OCI-LY7 (cell line): Measurements from ENCODE around the gene HMGCLL1. TPM values are rescaled to one million over a fixed set of nuclear protein-coding genes. Genes with fewer than 3 reads are reported as not detected.

Experiments used
- BruUV-seq: library from RNA; stranded (reverse); fragments of 400-500 nt; replicated peaks from 2 replicates; lab custom pipeline; 2021; lab: Mats Ljungman, UMichigan
- CTCF ChIA-PET: fragments of 300-600 bp; sonication (Branson Sonifier 250); formaldehyde crosslinking; loops from one replicate; lab custom pipeline; 2022; ENCODE audit warnings: antibody characterized with exemption; ENCODE audit not compliant: unreplicated experiment; lab: Charles Lee
- POLR2A ChIA-PET: fragments of 300-600 bp; sonication (Branson Sonifier 250); formaldehyde crosslinking; loops from one replicate; lab custom pipeline; 2022; ENCODE audit warnings: antibody characterized with exemption; lab: Charles Lee
- DNase-seq: peaks from one replicate; pipeline ENCODE4 v3.0.0-alpha.2; 2015; ENCODE audit warnings: low spot score
- H2AFZ ChIP-seq: fragments of 200-600 bp; sonication (generic), shearing (Covaris generic); 2 replicates; pipeline ENCODE4 v1.6.1; 2014; ENCODE audit warnings: mild to moderate bottlenecking, antibody characterized with exemption, low read length, moderate library complexity
- H3K27ac ChIP-seq: fragments of 200-600 bp; sonication (generic); 2 replicates; pipeline ENCODE4 v1.5.1; 2014; ENCODE audit warnings: mixed run types, low read depth, mild to moderate bottlenecking, moderate library complexity, low read length, inconsistent platforms; ENCODE audit not compliant: poor library complexity, severe bottlenecking
- H3K36me3 ChIP-seq: fragments of 200-600 bp; sonication (generic); 2 replicates; pipeline ENCODE4 v1.6.1; 2014; ENCODE audit warnings: mild to moderate bottlenecking, antibody characterized with exemption, low read length, moderate library complexity, mixed read lengths; ENCODE audit not compliant: insufficient read depth
- H3K4me1 ChIP-seq: fragments of 200-600 bp; sonication (generic); 2 replicates; pipeline ENCODE4 v1.5.1; 2014; ENCODE audit warnings: mild to moderate bottlenecking, low read length; ENCODE audit not compliant: insufficient read depth, poor library complexity, severe bottlenecking
- H3K4me2 ChIP-seq: fragments of 200-600 bp; sonication (generic); 2 replicates; pipeline ENCODE4 v1.6.1; 2014; ENCODE audit warnings: mild to moderate bottlenecking, low read length
- H3K4me3 ChIP-seq: fragments of 200-600 bp; sonication (generic); 2 replicates; pipeline ENCODE4 v1.5.1; 2014; ENCODE audit warnings: mild to moderate bottlenecking, low read depth, low read length; ENCODE audit not compliant: poor library complexity, severe bottlenecking
- H3K79me2 ChIP-seq: fragments of 200-600 bp; sonication (generic); 2 replicates; pipeline ENCODE4 v1.6.1; 2016; ENCODE audit warnings: low read depth, mild to moderate bottlenecking, low read length, moderate library complexity, mixed read lengths; ENCODE audit not compliant: insufficient read depth
- H3K9me2 ChIP-seq: fragments of 200-600 bp; sonication (generic); 2 replicates; pipeline ENCODE4 v1.6.1; 2016; ENCODE audit warnings: mild to moderate bottlenecking, low read length, mixed read lengths; ENCODE audit not compliant: insufficient read depth
- H3K9me3 ChIP-seq: fragments of 200-600 bp; sonication (generic); 2 replicates; pipeline ENCODE4 v1.6.1; 2014; ENCODE audit warnings: mild to moderate bottlenecking, mixed run types, low read length, mixed read lengths
- H4K20me1 ChIP-seq: fragments of 200-600 bp; sonication (generic); 2 replicates; pipeline ENCODE4 v1.6.1; 2014; ENCODE audit warnings: mild to moderate bottlenecking, antibody characterized with exemption, low read length, moderate library complexity, mixed read lengths; ENCODE audit not compliant: insufficient read depth
- CTCF ChIP-seq: fragments of 200-600 bp; sonication (generic); conservative IDR thresholded peaks from 2 replicates; pipeline ENCODE4 v1.5.1; 2014; ENCODE audit warnings: mild to moderate bottlenecking, antibody characterized with exemption, low read length, moderate library complexity, mixed read lengths
- EZH2phosphoT487 ChIP-seq: fragments of 200-600 bp; sonication (generic); IDR thresholded peaks from 2 replicates; pipeline ENCODE4 v1.6.1; 2018; ENCODE audit warnings: low read depth, borderline replicate concordance, mild to moderate bottlenecking, mixed run types, antibody characterized with exemption, low read length, moderate library complexity, mixed read lengths
- intact Hi-C: fragments of 100-400 bp; cut with micrococcal nuclease; formaldehyde crosslinking; loops from one replicate; pipeline ENCODE4 v1.10.0; 2022; ENCODE audit not compliant: unreplicated experiment
- total RNA-seq, 2 experiments: library from RNA; depleted of rRNA in 1 of 2; stranded (reverse); fragments of >200 nt in 1 of 2; shearing (Covaris generic) in 1 of 2; gene quantifications; 2 replicates each; pipeline ENCODE4 v1.2.3, GENCODE V29; 2014 to 2022

The HMGCLL1 gene
- total RNA-seq, 2 experiments from 2014 or later, result not detected

- no peak for DNase-seq
- ChIA-PET CTCF (no interaction called here), POLR2A (interaction anchor here (1.2 kb wide), 1 partner anchor 13 kb away, joined by 5 read pairs; no protein-coding TSS in a partner anchor)
These were observed 18.6 kb downstream of the HMGCLL1 start for GRCh38 chr6:55560290-55560885.

GRCh38 chr6:55557146-55557545 is 21.8 kb downstream of the HMGCLL1 start:
- TF ChIP-seq CTCF (no peak), EZH2phosphoT487 (no peak)
- no peaks in the 10 kb centered on the region for H3K9me2 ChIP-seq
- no peaks in the 10 kb centered on the region for H3K9me3 ChIP-seq
- no peak overlapping the region for H3K4me2 ChIP-seq
- CTCF ChIA-PET, result no interaction called here
- no peak overlapping the region for H3K27ac ChIP-seq
- POLR2A ChIA-PET, result interaction anchor here (0.7 kb wide), 1 partner anchor 12 kb away, joined by 3 read pairs; no protein-coding TSS in a partner anchor
- no peak overlapping the region for H2AFZ ChIP-seq
- no peaks in the 10 kb centered on the region for H3K79me2 ChIP-seq
- no peaks in the 10 kb centered on the region for H3K36me3 ChIP-seq
- no peaks in the 10 kb centered on the region for H3K4me1 ChIP-seq
- BruUV-seq, result no TSS peak
- no peak for DNase-seq
- intact Hi-C loops, result no loop called here
- no peak overlapping the region for H3K4me3 ChIP-seq
- no peaks in the 10 kb centered on the region for H4K20me1 ChIP-seq

More at GRCh38 chr6:55560290-55560885, 18.6 kb downstream of the HMGCLL1 start:
- Histone ChIP-seq H4K20me1 (no peaks in the 10 kb centered on the region), H2AFZ (no peak overlapping the region), H3K36me3 (no peaks in the 10 kb centered on the region), H3K27ac (no peak overlapping the region), H3K4me1 (no peaks in the 10 kb centered on the region), H3K79me2 (no peaks in the 10 kb centered on the region), H3K4me2 (no peak overlapping the region), H3K9me2 (no peaks in the 10 kb centered on the region), H3K9me3 (no peaks in the 10 kb centered on the region), H3K4me3 (no peak overlapping the region)
- no TSS peak for BruUV-seq
- intact Hi-C loops, result no loop called here
- no peak for TF ChIP-seq EZH2phosphoT487
- TF ChIP-seq CTCF, result no peak

- CTCF ChIA-PET, result no interaction called here
- no TSS peak for BruUV-seq
- H2AFZ ChIP-seq, result no peak overlapping the region
These were observed 33.2 kb downstream of the HMGCLL1 start for GRCh38 chr6:55545791-55546190.

More at GRCh38 chr6:55545791-55546190, 33.2 kb downstream of the HMGCLL1 start:
- Histone ChIP-seq H3K79me2 (no peaks in the 10 kb centered on the region), H3K9me3 (no peaks in the 10 kb centered on the region), H3K4me2 (no peak overlapping the region), H3K4me3 (no peak overlapping the region), H3K4me1 (no peaks in the 10 kb centered on the region), H4K20me1 (no peaks in the 10 kb centered on the region), H3K27ac (no peak overlapping the region), H3K36me3 (no peaks in the 10 kb centered on the region), H3K9me2 (no peaks in the 10 kb centered on the region)
- TF ChIP-seq CTCF (no peak), EZH2phosphoT487 (no peak)
- POLR2A ChIA-PET, result interaction anchor here (1.5 kb wide), 1 partner anchor 11 kb away, joined by 6 read pairs; no protein-coding TSS in a partner anchor
- DNase-seq, result no peak
- intact Hi-C loops, result no loop called here
